PFSK-1 (cell line): ENCODE measurements around the gene FYCO1.

Source experiments
- FOXP2 ChIP-seq: optimal IDR thresholded peaks from 2 replicates; pipeline ENCODE3; 2011; ENCODE audit warnings: borderline replicate concordance, control low read depth, inconsistent platforms; ENCODE audit not compliant: insufficient read depth; ENCODE audit errors: extremely low read length, extremely low read depth
- POLR2AphosphoS5 ChIP-seq: IDR thresholded peaks from 2 replicates; pipeline ENCODE4 v1.6.1; 2012; ENCODE audit warnings: low read depth, mild to moderate bottlenecking, control low read depth, low read length, moderate library complexity
- SIN3A ChIP-seq: IDR thresholded peaks from 2 replicates; pipeline ENCODE4 v1.6.1; 2012; ENCODE audit warnings: mild to moderate bottlenecking, low read length, moderate library complexity, borderline replicate concordance; ENCODE audit not compliant: insufficient read depth
- TAF1 ChIP-seq: IDR thresholded peaks from 2 replicates; pipeline ENCODE4 v1.6.1; 2012; ENCODE audit warnings: low read length, control low read depth, borderline replicate concordance; ENCODE audit not compliant: insufficient read depth
- TF ChIP-seq, protein P1 (sequence below), 2 experiments: IDR thresholded peaks; 2 replicates each; pipeline versions ENCODE4 v1.6.1 to v1.8.0; 2011 to 2012; ENCODE audit warnings: low read depth in 2 of 2, low read length in 2 of 2, control low read depth in 1 of 2, inconsistent platforms in 1 of 2, mild to moderate bottlenecking in 1 of 2, moderate library complexity in 1 of 2; ENCODE audit not compliant: insufficient read depth in 1 of 2

Gene FYCO1

DNA sequence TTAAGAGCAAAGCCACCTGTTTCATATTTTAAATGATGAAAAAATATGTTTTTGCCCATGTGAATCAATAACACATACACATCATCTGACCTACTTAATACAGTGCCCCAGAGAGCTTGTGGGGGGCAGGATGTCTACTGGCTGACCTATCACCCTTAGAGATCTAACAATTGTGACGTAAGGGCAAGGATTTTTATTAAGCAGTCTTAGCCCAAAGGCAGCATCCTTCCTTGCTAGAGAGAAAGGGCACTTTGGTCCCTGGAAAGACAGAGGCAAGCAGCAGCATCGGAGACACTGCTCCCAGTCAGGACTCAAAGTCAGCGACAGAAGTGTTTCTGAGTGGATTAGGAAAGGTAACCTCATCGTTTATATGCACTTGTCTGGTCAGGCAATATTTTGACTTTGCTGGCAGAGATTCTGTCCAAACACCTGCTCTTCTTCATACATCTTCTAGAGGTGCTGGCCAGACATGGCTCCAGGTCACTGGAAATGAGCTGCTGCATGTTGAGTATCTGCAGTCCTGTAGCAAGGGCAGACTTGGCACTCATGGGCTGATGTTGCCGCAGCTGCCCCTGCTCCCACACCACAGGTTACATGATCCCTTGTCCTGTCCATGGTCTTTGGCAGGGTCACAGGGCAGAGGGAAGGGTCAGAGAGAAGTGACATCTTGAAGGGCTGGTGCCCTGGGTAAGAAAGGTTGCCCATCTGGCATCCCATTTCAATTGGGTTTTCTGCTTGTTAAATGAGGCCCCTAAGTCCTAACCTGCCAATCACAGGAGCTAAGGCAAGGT lies 50.6 kb downstream of the FYCO1 start:
- no peak for TF ChIP-seq SIN3A
- TF ChIP-seq, protein P1, sequence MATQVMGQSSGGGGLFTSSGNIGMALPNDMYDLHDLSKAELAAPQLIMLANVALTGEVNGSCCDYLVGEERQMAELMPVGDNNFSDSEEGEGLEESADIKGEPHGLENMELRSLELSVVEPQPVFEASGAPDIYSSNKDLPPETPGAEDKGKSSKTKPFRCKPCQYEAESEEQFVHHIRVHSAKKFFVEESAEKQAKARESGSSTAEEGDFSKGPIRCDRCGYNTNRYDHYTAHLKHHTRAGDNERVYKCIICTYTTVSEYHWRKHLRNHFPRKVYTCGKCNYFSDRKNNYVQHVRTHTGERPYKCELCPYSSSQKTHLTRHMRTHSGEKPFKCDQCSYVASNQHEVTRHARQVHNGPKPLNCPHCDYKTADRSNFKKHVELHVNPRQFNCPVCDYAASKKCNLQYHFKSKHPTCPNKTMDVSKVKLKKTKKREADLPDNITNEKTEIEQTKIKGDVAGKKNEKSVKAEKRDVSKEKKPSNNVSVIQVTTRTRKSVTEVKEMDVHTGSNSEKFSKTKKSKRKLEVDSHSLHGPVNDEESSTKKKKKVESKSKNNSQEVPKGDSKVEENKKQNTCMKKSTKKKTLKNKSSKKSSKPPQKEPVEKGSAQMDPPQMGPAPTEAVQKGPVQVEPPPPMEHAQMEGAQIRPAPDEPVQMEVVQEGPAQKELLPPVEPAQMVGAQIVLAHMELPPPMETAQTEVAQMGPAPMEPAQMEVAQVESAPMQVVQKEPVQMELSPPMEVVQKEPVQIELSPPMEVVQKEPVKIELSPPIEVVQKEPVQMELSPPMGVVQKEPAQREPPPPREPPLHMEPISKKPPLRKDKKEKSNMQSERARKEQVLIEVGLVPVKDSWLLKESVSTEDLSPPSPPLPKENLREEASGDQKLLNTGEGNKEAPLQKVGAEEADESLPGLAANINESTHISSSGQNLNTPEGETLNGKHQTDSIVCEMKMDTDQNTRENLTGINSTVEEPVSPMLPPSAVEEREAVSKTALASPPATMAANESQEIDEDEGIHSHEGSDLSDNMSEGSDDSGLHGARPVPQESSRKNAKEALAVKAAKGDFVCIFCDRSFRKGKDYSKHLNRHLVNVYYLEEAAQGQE (IDR thresholded peaks at IDR 0.05; ENCODE audit: insufficient read depth in 1 of 2, low read depth in 2 of 2, low read length in 2 of 2) = no peak
- no peak for TF ChIP-seq TAF1
- no peak for TF ChIP-seq POLR2AphosphoS5
- no peak for TF ChIP-seq FOXP2

DNA sequence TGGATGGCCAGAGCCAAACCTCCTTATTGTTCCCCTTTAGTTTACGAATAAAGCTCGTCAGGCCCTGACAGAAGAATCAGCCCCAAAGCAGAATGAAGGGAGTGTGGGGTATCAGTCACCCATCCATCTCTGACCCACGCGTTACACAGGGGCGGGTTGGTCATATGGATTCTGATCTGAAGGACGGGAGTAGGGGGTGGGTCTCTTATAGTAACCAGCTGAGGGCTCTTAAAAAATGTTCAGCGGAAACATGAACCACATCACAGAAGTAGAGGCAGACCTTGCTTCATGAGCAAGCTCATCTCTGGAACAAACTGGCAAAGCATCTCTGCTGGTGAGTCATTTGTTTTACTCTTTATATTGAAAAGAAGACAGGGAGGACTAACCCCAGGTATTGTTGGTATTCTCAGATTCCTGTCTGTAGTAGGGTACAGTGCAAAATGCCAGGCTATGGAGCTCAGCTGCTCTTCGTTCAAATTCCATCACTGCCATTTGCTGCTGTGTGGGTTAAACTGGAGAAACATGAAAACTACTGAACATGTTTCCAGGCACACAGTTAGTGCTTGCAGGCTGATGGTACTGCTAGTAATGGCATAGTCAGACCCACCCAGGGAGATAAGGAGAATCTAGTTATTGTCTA lies 52.3 kb downstream of the FYCO1 start, which contains the start of gene CXCR6:
Gene CXCR6, plus strand, starts transcription at position 258 of the 640 bp plus-strand sequence. CDS start 3,018 bp downstream, outside the sequence.
- TF ChIP-seq TAF1 (no peak), FOXP2 (no peak), SIN3A (no peak), POLR2AphosphoS5 (no peak)
- TF ChIP-seq, protein P1 (IDR thresholded peaks at IDR 0.05; ENCODE audit: insufficient read depth in 1 of 2, low read depth in 2 of 2, low read length in 2 of 2) = no peak

DNA sequence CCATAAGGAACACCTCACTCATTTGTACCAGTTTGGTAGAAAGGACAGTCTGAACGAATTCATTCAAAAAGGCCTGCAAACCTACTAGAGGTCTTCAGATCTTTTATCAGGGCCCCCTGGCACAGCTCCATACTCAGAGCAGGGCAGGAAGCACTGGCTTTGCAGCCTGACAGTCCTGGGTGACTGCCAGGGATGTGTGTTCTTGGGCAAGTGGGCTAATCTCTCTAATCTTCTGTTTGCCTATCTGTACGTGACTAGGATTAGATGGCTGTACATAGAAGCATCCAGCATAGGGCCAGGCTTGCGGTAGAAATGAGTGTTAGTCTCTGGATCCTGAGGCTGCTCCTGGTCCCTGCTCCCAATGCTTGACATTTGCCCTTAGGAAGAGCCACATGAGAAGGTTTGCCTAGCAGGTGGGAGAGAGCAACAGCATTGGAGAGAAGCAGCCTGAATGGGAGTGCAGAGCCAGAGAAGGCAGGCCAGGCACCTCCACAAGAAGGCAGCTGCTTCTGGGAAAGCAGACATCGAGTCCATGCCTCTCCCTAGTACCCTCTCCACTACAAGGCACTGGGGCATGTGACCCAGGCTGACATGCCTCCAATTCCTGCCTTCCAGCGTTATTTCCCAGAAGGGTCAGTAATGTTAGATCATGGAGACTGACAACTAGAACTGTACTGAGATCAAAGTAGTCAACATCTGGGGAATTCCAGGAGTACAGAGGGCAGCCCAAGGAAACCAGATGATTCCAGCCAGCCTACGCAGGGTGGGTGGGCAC lies 53.4 kb downstream of the FYCO1 start:
- TF ChIP-seq FOXP2 (no peak), SIN3A (no peak), POLR2AphosphoS5 (no peak), TAF1 (no peak)
- TF ChIP-seq, protein P1 (IDR thresholded peaks at IDR 0.05; ENCODE audit: insufficient read depth in 1 of 2, low read depth in 2 of 2, low read length in 2 of 2) = no peak

DNA sequence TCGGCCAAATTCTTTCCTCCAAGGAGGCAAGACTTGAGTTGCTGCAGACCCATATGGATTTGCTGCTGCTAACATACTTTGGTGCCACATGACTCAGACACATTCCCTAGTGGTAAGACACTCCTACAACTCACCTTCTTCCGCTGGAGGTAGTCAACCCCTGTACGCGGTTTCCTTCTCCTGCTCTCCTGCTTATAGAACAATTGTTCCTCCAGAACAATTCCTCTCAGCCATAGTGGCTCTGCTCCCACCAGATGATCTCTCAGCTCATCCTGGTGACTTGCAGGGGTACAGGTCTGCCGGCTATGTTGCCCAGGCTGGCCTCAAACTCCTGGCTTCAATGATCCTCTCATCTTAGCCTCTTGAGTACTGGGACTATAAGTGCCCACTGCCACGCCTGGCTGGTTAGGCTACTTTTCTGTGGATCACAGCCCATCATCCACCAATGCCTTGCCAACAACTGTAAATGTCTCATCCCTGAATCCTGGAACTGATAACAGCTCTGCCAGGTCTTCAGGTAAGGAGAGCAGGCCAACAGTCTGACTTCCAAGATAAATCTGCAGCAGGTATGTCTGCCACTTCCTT lies 54.8 kb downstream of the FYCO1 start:
- TF ChIP-seq, protein P1 (IDR thresholded peaks at IDR 0.05; ENCODE audit: insufficient read depth in 1 of 2, low read depth in 2 of 2, low read length in 2 of 2) = no peak
- TF ChIP-seq TAF1 (no peak), SIN3A (no peak), FOXP2 (no peak), POLR2AphosphoS5 (no peak)
